HEK293 (cell line): ENCODE results near the gene GTPBP6.

Experiments used
- GLIS1 ChIP-seq: fragments of 450-650 bp; formaldehyde crosslinking; IDR thresholded peaks from 2 replicates; pipeline ENCODE4 v1.5.1; 2016; ENCODE audit warnings: missing biosample characterization, missing genetic modification characterization
- GLIS2 ChIP-seq: fragments of 450-650 bp; formaldehyde crosslinking; IDR thresholded peaks from 2 replicates; pipeline ENCODE4 v1.5.1; 2016; ENCODE audit warnings: missing biosample characterization, missing genetic modification characterization
- INSM2 ChIP-seq: fragments of 450-650 bp; formaldehyde crosslinking; IDR thresholded peaks from 2 replicates; pipeline ENCODE4 v1.5.1; 2016; ENCODE audit warnings: missing biosample characterization, missing genetic modification characterization
- KLF17 ChIP-seq: fragments of 450-650 bp; formaldehyde crosslinking; IDR thresholded peaks from 2 replicates; pipeline ENCODE4 v1.5.1; 2016; ENCODE audit warnings: missing biosample characterization, missing genetic modification characterization
- KLF8 ChIP-seq: fragments of 450-650 bp; formaldehyde crosslinking; IDR thresholded peaks from 2 replicates; pipeline ENCODE4 v1.5.1; 2016; ENCODE audit warnings: missing biosample characterization, missing genetic modification characterization
- KLF9 ChIP-seq: fragments of 450-650 bp; formaldehyde crosslinking; IDR thresholded peaks from 2 replicates; pipeline ENCODE4 v1.5.1; 2016; ENCODE audit warnings: missing biosample characterization, missing genetic modification characterization, low read depth
- PATZ1 ChIP-seq: fragments of 450-650 bp; formaldehyde crosslinking; IDR thresholded peaks from 2 replicates; pipeline ENCODE4 v1.5.1; 2016; ENCODE audit warnings: missing biosample characterization, missing genetic modification characterization
- PBX3 ChIP-seq: sonication (generic); formaldehyde crosslinking; IDR thresholded peaks from 2 replicates; pipeline ENCODE4 v1.8.1; 2022; ENCODE audit warnings: mild to moderate bottlenecking, moderate library complexity, missing genetic modification reagents
- PRDM10 ChIP-seq: fragments of 450-650 bp; formaldehyde crosslinking; IDR thresholded peaks from 2 replicates; pipeline ENCODE4 v1.5.1; 2016; ENCODE audit warnings: missing biosample characterization, missing genetic modification characterization
- SP3 ChIP-seq: fragments of 450-650 bp; formaldehyde crosslinking; IDR thresholded peaks from 2 replicates; pipeline ENCODE4 v1.5.1; 2016; ENCODE audit warnings: missing biosample characterization, missing genetic modification characterization
- SP7 ChIP-seq: fragments of 450-650 bp; formaldehyde crosslinking; IDR thresholded peaks from 2 replicates; pipeline ENCODE4 v1.5.1; 2016; ENCODE audit warnings: missing biosample characterization, missing genetic modification characterization
- TRIM28 ChIP-seq: IDR thresholded peaks from 2 replicates; pipeline ENCODE4 v1.6.1; 2011; ENCODE audit warnings: low read length, control low read depth, borderline replicate concordance
- ZBTB10 ChIP-seq: fragments of 450-650 bp; formaldehyde crosslinking; IDR thresholded peaks from 2 replicates; pipeline ENCODE4 v1.5.1; 2016; ENCODE audit warnings: missing biosample characterization, missing genetic modification characterization
- ZBTB17 ChIP-seq: fragments of 450-650 bp; formaldehyde crosslinking; IDR thresholded peaks from 2 replicates; pipeline ENCODE4 v1.5.1; 2016; ENCODE audit warnings: missing biosample characterization, missing genetic modification characterization
- ZBTB20 ChIP-seq: fragments of 450-650 bp; formaldehyde crosslinking; IDR thresholded peaks from 2 replicates; pipeline ENCODE4 v1.5.1; 2016; ENCODE audit warnings: missing biosample characterization, missing genetic modification characterization
- ZBTB8A ChIP-seq: fragments of 450-650 bp; formaldehyde crosslinking; IDR thresholded peaks from 2 replicates; pipeline ENCODE4 v1.5.1; 2016; ENCODE audit warnings: missing biosample characterization, missing genetic modification characterization
- ZFHX2 ChIP-seq: fragments of 450-650 bp; formaldehyde crosslinking; conservative IDR thresholded peaks from 2 replicates; pipeline ENCODE4 v1.5.1; 2016; ENCODE audit warnings: missing biosample characterization, missing genetic modification characterization
- ZNF138 ChIP-seq: fragments of 450-650 bp; formaldehyde crosslinking; IDR thresholded peaks from 2 replicates; pipeline ENCODE4 v1.5.1; 2016; ENCODE audit warnings: missing biosample characterization, missing genetic modification characterization, borderline replicate concordance
- ZNF157 ChIP-seq: fragments of 450-650 bp; formaldehyde crosslinking; IDR thresholded peaks from 2 replicates; pipeline ENCODE4 v1.5.1; 2016; ENCODE audit warnings: missing biosample characterization, missing genetic modification characterization
- ZNF214 ChIP-seq: fragments of 450-650 bp; formaldehyde crosslinking; IDR thresholded peaks from 2 replicates; pipeline ENCODE4 v1.5.1; 2017; ENCODE audit warnings: missing biosample characterization, mild to moderate bottlenecking, missing genetic modification characterization, borderline replicate concordance
- ZNF560 ChIP-seq: fragments of 450-650 bp; formaldehyde crosslinking; IDR thresholded peaks from 2 replicates; pipeline ENCODE4 v1.5.1; 2017; ENCODE audit warnings: missing biosample characterization, missing genetic modification characterization, borderline replicate concordance
- ZNF600 ChIP-seq: fragments of 450-650 bp; formaldehyde crosslinking; IDR thresholded peaks from 2 replicates; pipeline ENCODE4 v1.5.1; 2016; ENCODE audit warnings: missing biosample characterization, missing genetic modification characterization
- ZNF76 ChIP-seq: fragments of 450-650 bp; formaldehyde crosslinking; IDR thresholded peaks from 2 replicates; pipeline ENCODE4; 2016; ENCODE audit warnings: low read depth, missing biosample characterization, missing genetic modification characterization, borderline replicate concordance
- ZNF792 ChIP-seq: fragments of 450-650 bp; formaldehyde crosslinking; IDR thresholded peaks from 2 replicates; pipeline ENCODE4 v1.5.1; 2016; ENCODE audit warnings: missing biosample characterization, missing genetic modification characterization
- ZNF830 ChIP-seq: fragments of 450-650 bp; IDR thresholded peaks from 2 replicates; pipeline ENCODE4 v1.5.0; 2018; ENCODE audit warnings: missing biosample characterization, missing genetic modification characterization, low read depth, mild to moderate bottlenecking, moderate library complexity
- ZNF843 ChIP-seq: fragments of 450-650 bp; formaldehyde crosslinking; IDR thresholded peaks from 2 replicates; pipeline ENCODE4 v1.5.1; 2016; ENCODE audit warnings: missing biosample characterization, missing genetic modification characterization
- ZSCAN23 ChIP-seq: fragments of 450-650 bp; formaldehyde crosslinking; IDR thresholded peaks from 2 replicates; pipeline ENCODE4 v1.5.1; 2016; ENCODE audit warnings: missing biosample characterization, missing genetic modification characterization

Gene GTPBP6

GRCh38 chrX:283115-283845, 35.3 kb downstream of the GTPBP6 start (continued):
- TF ChIP-seq ZNF560 (tag by site-specific recombination) (no peak), KLF8 (tag by site-specific recombination) (peak; percentile 46; the same call in 1 of the 2 replicates), ZNF138 (tag by site-specific recombination) (no peak), GLIS2 (tag by site-specific recombination) (peak; percentile 75), TRIM28 (no peak), SP7 (tag by site-specific recombination) (peak; percentile 26; the same call in 1 of the 2 replicates), ZNF830 (tag by site-specific recombination) (no peak), ZNF214 (tag by site-specific recombination) (no peak), ZBTB8A (tag by site-specific recombination) (peak; percentile 41; the same call in 1 of the 2 replicates), ZNF792 (tag by site-specific recombination) (no peak), PRDM10 (tag by site-specific recombination) (peak; percentile 75), ZBTB10 (tag by site-specific recombination) (peak; percentile 43; the same call in 1 of the 2 replicates), ZNF157 (tag by site-specific recombination) (no peak), ZNF76 (peak; percentile 31; the same call in 1 of the 2 replicates), SP3 (tag by site-specific recombination) (peak; percentile 75), ZSCAN23 (tag by site-specific recombination) (peak; percentile 36; the same call in 1 of the 2 replicates), ZBTB20 (tag by site-specific recombination) (peak; percentile 87), PBX3 (CRISPR knock-in tag) (peak; percentile 77; the same call in 1 of the 2 replicates), INSM2 (no peak), PATZ1 (tag by site-specific recombination) (peak; percentile 98), ZNF600 (tag by site-specific recombination) (peak; percentile 63), GLIS1 (tag by site-specific recombination) (peak; percentile 91), ZBTB17 (tag by site-specific recombination) (peak; percentile 77; the same call in 1 of the 2 replicates), ZNF843 (tag by site-specific recombination) (no peak), KLF9 (tag by site-specific recombination) (0 out of 2 replicates have a peak, but pooled peaks have one; percentile 56), ZFHX2 (peak; percentile 29), KLF17 (tag by site-specific recombination) (peak; percentile 55; the same call in 1 of the 2 replicates)
